K562 (cell line): ENCODE data around the gene SIKE1. TPM values are rescaled to one million over a fixed set of nuclear protein-coding genes. Genes with fewer than 3 reads are reported as not detected.

ENCODE experiments used
- ARNT ChIP-seq, 2 experiments: fragments of 450-650 bp; IDR thresholded peaks; 2 replicates each; pipeline ENCODE4 v1.6.1; 2016; ENCODE audit warnings: mild to moderate bottlenecking in 1 of 2
- ATF4 ChIP-seq: fragments of 450-650 bp; formaldehyde crosslinking; IDR thresholded peaks from 2 replicates; pipeline ENCODE4 v1.4.0; 2022; ENCODE audit warnings: mild to moderate bottlenecking, moderate library complexity
- BHLHE40 ChIP-seq: IDR thresholded peaks from 2 replicates; pipeline ENCODE4 v1.6.1; 2011; ENCODE audit warnings: low read length, improper control_type of control experiment
- CBFA2T2 ChIP-seq: fragments of 450-650 bp; conservative IDR thresholded peaks from 2 replicates; pipeline ENCODE4 v1.6.1; 2017; ENCODE audit warnings: mild to moderate bottlenecking
- CBX8 ChIP-seq: fragments of 200-600 bp; sonication (generic); IDR thresholded peaks from 2 replicates; pipeline ENCODE4 v1.6.1; 2012; ENCODE audit warnings: borderline replicate concordance, mixed run types, low read depth, mild to moderate bottlenecking, moderate library complexity, mixed read lengths, low read length, control low read depth, inconsistent platforms; ENCODE audit not compliant: poor library complexity, severe bottlenecking; ENCODE audit errors: extremely low read depth
- ETV5 ChIP-seq: sonication (generic); formaldehyde crosslinking; IDR thresholded peaks from 2 replicates; pipeline ENCODE4 v1.4.0; 2020; ENCODE audit warnings: low read depth, mild to moderate bottlenecking, missing genetic modification reagents
- GTF2A2 ChIP-seq: IDR thresholded peaks from 2 replicates; pipeline ENCODE4 v1.6.1; 2016; ENCODE audit warnings: mild to moderate bottlenecking, missing genetic modification characterization, missing compliant biosample characterization
- KDM5B ChIP-seq: fragments of 200-600 bp; sonication (generic); IDR thresholded peaks from 2 replicates; pipeline ENCODE4 v1.6.1; 2012; ENCODE audit warnings: low read depth, mild to moderate bottlenecking, moderate library complexity, low read length, control low read depth, inconsistent platforms; ENCODE audit not compliant: insufficient replicate concordance
- MEF2D ChIP-seq: conservative IDR thresholded peaks from 2 replicates; pipeline ENCODE4 v1.6.1; 2016; ENCODE audit warnings: low read depth, missing genetic modification characterization, missing compliant biosample characterization
- RAD51 ChIP-seq: fragments of 450-650 bp; IDR thresholded peaks from 2 replicates; pipeline ENCODE4 v1.7.1; 2016; ENCODE audit warnings: low read depth, mild to moderate bottlenecking, borderline replicate concordance
- RBBP5 ChIP-seq: fragments of 200-600 bp; sonication (generic); IDR thresholded peaks from 2 replicates; pipeline ENCODE4 v1.6.1; 2012; ENCODE audit warnings: borderline replicate concordance, mild to moderate bottlenecking, low read length, control low read depth, inconsistent platforms; ENCODE audit not compliant: insufficient read depth, poor library complexity, severe bottlenecking
- RFX1 ChIP-seq: fragments of 450-650 bp; IDR thresholded peaks from 2 replicates; pipeline ENCODE4 v1.6.1; 2016; ENCODE audit warnings: mild to moderate bottlenecking, moderate library complexity
- SRSF7 ChIP-seq: fragments of 200-400 bp; formaldehyde crosslinking; optimal IDR thresholded peaks from 2 replicates; pipeline ENCODE3; 2017; ENCODE audit warnings: mild to moderate bottlenecking, low read depth, low read length
- TCF7L2 ChIP-seq: fragments of 150-350 bp; IDR thresholded peaks from 2 replicates; pipeline ENCODE4 v1.6.1; 2016; ENCODE audit warnings: low read depth, mild to moderate bottlenecking, low read length, moderate library complexity
- ZBTB1 ChIP-seq: sonication (generic); formaldehyde crosslinking; IDR thresholded peaks from 2 replicates; pipeline ENCODE4 v1.8.1; 2023; ENCODE audit warnings: missing genetic modification reagents, low read depth, mild to moderate bottlenecking, borderline replicate concordance
- ZBTB34 ChIP-seq: fragments of 250-450 bp; sonication (Bioruptor Pico); IDR thresholded peaks from 2 replicates; pipeline ENCODE4 v1.8.0; 2021; ENCODE audit warnings: mild to moderate bottlenecking, moderate library complexity
- ZNF124 ChIP-seq: sonication (generic); formaldehyde crosslinking; IDR thresholded peaks from 2 replicates; pipeline ENCODE4 v1.8.1; 2022; ENCODE audit warnings: missing genetic modification reagents
- ZNF408 ChIP-seq: fragments of 250-450 bp; sonication (Bioruptor Pico); IDR thresholded peaks from 2 replicates; pipeline ENCODE4 v1.4.0; 2020; ENCODE audit warnings: low read depth, mild to moderate bottlenecking, moderate library complexity
- ZNF668 ChIP-seq: fragments of 250-450 bp; sonication (Bioruptor Pico); IDR thresholded peaks from 2 replicates; pipeline ENCODE4 v1.8.0; 2022; ENCODE audit warnings: mild to moderate bottlenecking, inconsistent platforms
- ZNF696 ChIP-seq: fragments of 250-450 bp; sonication (Bioruptor Pico); conservative IDR thresholded peaks from 2 replicates; pipeline ENCODE4 v1.4.0; 2020; ENCODE audit warnings: mild to moderate bottlenecking, moderate library complexity
- ZNF75A ChIP-seq: fragments of 450-650 bp; formaldehyde crosslinking; IDR thresholded peaks from 2 replicates; pipeline ENCODE4 v1.4.0; 2020; ENCODE audit warnings: mild to moderate bottlenecking
- polyA plus RNA-seq, 8 experiments: library from polyadenylated mRNA; depleted of rRNA in 4 of 8; stranded (reverse) in 5 of 8; unstranded in 3 of 8; fragments of >200 nt; fragmentation: Nextera tagmentation in 2 of 8; fragmentation: Illumina TruSeq in 1 of 8; extraction: Ambion mirVana in 2 of 8; extraction: Trizol in 1 of 8; gene quantifications; 2 replicates each; pipeline versions ENCODE4 v1.2.1 to v1.2.3, GENCODE V29; 2011 to 2014; ENCODE audit warnings: inconsistent platforms in 1 of 8, missing spikeins in 1 of 8
- total RNA-seq, 7 experiments: library from RNA; depleted of rRNA in 6 of 7; stranded (reverse); fragments of >200 nt in 6 of 7; fragmentation: Illumina TruSeq in 2 of 7; extraction: Trizol in 2 of 7; gene quantifications; 2 replicates each; pipeline versions ENCODE4 v1.2.1 to v1.2.3, GENCODE V29; 2011 to 2021; ENCODE audit warnings: low replicate concordance in 1 of 7
- TF ChIP-seq, protein P1 (sequence below), 2 experiments: fragments of 200-800 bp in 1 of 2; sonication (Bioruptor generic) in 1 of 2; sonication (generic) in 1 of 2; formaldehyde crosslinking in 1 of 2; IDR thresholded peaks in 1 of 2; conservative IDR thresholded peaks in 1 of 2; 2 replicates each; pipeline versions ENCODE4 v1.5.0 to v1.6.1; 2016 to 2020; ENCODE audit warnings: missing compliant biosample characterization in 1 of 2, missing genetic modification characterization in 1 of 2, missing genetic modification reagents in 1 of 2
- TF ChIP-seq, protein P2 (sequence below): sonication (generic); formaldehyde crosslinking; IDR thresholded peaks from 2 replicates; pipeline ENCODE4 v1.5.0; 2020; ENCODE audit warnings: missing genetic modification reagents

Gene SIKE1
- total and polyA plus RNA-seq, 9 of the 15 experiments (the other 6 are each of a cell fraction or from before 2014, with no cell fraction given), result 21.8 to 144 (median 76.3) TPM

GRCh38 chr1:114757455-114758255 lies 22.8 kb downstream of the SIKE1 start, which contains the start of gene CSDE1 (continued):
- TF ChIP-seq ATF4 (CRISPR knock-in tag) (no peak), RBBP5 (peak; percentile 95), TCF7L2 (no peak), ZNF75A (peak; percentile 69; the same call in 1 of the 2 replicates), ZNF408 (CRISPR knock-in tag) (no peak), RAD51 (no peak; the same call in 1 of the 2 replicates), MEF2D (tag) (peak; percentile 78), GTF2A2 (tag) (peak; percentile 70), ARNT (IDR thresholded peaks at IDR 0.05) (peak in 1 of 2 experiments; percentile 94; a peak in 2 of 4 replicates), KDM5B (peak; percentile 95), BHLHE40 (peak; percentile 93), CBFA2T2 (no peak), ZBTB34 (CRISPR knock-in tag) (no peak), SRSF7 (no peak), ZNF124 (CRISPR knock-in tag) (no peak), ZNF668 (no peak), ETV5 (CRISPR knock-in tag) (0 out of 2 replicates have a peak, but pooled peaks have one; percentile 16), CBX8 (no peak), ZNF696 (no peak), ZBTB1 (CRISPR knock-in tag) (0 out of 2 replicates have a peak, but pooled peaks have one; percentile 15), RFX1 (no peak)
- TF ChIP-seq, protein P1, sequence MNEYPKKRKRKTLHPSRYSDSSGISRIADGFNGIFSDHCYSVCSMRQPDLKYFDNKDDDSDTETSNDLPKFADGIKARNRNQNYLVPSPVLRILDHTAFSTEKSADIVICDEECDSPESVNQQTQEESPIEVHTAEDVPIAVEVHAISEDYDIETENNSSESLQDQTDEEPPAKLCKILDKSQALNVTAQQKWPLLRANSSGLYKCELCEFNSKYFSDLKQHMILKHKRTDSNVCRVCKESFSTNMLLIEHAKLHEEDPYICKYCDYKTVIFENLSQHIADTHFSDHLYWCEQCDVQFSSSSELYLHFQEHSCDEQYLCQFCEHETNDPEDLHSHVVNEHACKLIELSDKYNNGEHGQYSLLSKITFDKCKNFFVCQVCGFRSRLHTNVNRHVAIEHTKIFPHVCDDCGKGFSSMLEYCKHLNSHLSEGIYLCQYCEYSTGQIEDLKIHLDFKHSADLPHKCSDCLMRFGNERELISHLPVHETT (CRISPR knock-in tag; conservative IDR thresholded peaks at IDR 0.05 in 1 of 2, IDR thresholded peaks at IDR 0.05 in 1 of 2), result peak in 1 of 2 experiments; percentile 91; a peak in 2 of 4 replicates
- TF ChIP-seq, protein P2, sequence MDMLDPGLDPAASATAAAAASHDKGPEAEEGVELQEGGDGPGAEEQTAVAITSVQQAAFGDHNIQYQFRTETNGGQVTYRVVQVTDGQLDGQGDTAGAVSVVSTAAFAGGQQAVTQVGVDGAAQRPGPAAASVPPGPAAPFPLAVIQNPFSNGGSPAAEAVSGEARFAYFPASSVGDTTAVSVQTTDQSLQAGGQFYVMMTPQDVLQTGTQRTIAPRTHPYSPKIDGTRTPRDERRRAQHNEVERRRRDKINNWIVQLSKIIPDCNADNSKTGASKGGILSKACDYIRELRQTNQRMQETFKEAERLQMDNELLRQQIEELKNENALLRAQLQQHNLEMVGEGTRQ (CRISPR knock-in tag), result no peak
